GM19035 (cell line): ENCODE results near the gene GALR3.

Source experiments
- ATAC-seq: cut with Tn5 transposase; IDR thresholded peaks from one replicate; pipeline ENCODE4 v1.9.1; 2021; ENCODE audit not compliant: unreplicated experiment

Gene GALR3

DNA sequence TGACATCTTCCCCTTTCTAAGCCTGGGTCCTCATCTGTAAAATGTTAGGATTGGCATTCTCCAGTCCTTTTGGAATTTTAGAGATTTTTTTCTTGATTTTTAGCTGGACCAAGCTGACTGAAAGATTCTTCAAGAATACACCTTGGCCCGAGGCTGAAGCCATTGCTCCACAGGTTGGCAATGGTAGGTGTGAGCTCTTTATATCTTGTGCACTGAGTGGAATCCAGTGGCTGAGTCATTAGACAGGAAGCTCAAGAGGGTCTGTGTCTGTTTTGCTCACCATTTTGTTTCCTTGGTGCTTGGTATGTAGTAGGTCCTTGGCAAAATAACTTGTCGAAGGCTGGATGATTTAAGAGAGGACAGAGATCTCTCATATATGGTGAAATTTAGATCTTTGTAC lies 32.3 kb downstream of the GALR3 start:
- no peak for ATAC-seq

DNA sequence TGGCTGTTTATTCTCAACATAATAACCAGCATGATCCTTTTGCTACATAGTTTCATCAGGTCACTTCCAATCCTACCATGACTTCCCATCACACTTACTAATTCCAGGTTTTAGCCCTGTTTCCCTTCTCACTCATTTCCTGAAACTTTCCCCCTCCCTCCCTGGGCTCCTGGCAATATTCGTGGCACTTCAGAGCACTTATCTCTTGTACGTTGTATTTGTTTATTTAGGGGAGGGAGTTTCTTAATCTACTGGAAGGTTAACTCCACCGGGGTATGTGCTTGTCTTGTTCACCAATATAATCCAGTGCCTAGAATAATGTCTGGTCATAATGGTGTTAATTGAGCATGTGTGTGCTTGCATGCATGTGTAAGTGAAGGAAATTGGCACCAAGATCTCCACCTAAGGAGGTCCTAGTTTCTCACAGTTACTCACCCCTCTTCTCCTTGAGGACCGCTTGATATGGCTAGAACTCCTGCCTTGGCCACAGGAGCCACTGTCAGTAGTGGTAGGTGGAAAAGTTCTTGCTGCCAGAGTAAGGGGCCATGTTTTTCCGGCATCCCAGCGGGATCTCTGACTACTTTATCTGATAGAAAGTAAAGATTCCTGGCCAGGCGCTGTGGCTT lies 37.7 kb downstream of the GALR3 start:
- no peak for ATAC-seq

DNA sequence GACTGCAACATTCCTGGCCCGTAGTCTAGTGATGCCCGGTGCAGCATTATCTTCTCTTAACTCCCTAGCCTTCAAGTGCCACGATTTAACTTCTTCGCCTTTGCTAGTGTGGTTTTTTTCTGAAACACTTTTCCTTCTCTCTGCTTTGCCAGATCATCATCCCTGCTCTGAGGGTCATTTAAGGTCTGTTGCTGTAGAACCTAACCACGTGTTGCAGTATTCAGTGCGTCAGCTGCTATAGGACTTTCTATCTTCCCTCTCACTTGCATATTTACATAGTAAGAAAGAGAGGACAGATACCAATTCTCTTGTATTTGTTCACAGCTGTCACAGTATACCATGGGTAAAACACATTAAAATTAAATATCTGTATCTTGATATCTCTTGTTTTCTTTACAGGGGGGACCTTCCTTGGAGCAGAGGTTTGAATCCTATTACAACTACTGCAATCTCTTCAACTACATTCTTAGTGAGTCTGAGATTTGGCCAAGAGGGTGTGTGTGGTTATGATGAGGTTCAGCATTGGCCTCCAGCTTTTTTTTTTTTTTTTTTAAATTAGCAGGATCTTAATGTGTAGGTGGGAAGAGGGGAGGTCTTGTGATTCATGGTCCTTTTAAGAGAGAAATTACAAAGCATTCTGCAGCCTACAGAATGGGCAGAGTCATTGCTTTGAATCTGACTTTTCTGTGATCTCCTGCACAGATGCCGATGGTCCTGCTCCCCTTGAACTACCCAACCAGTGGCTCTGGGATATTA lies 39.6 kb downstream of the GALR3 start:
- no peak for ATAC-seq

DNA sequence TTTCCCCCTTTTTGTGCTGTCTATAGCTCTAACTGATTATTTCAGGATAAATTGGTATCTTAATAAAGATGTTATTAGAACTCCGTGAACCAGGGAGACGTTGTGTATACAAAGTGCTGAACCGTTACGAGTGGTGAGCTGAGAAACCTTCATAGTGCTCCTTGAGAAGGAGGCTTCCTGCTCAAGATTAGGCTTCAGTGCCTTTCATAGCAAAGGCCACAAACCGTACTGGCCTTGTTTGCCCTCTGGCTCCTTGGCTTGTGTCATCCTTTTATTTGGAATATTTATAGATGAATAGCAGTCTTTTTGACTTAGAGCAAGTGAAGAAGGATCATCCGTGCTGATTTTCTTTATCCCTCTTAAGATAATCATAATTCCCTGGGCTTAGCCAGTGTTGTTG lies 42.3 kb downstream of the GALR3 start:
- ATAC-seq, result no peak

DNA sequence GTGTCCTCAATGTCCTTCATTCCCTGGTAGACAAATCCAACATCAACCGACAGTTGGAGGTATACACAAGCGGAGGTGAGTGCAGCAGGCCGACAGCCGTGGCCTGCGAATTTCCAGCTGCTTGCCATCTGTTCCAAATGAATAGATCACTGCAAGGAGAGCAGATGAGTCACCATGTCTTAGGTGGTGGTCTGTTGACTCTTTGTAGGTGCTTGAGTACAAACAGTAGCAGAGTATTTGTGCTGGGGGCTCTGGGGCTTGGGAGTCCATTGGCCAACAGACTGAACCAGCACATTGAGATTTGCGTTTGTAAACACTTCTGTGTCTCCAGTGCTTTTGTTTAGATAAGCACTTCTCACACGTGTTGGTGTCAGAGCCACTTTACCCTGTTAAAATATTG lies 47.1 kb downstream of the GALR3 start:
- ATAC-seq, result no peak
